Measurements from ENCODE around the gene TMEM115.

Gene TMEM115

DNA sequence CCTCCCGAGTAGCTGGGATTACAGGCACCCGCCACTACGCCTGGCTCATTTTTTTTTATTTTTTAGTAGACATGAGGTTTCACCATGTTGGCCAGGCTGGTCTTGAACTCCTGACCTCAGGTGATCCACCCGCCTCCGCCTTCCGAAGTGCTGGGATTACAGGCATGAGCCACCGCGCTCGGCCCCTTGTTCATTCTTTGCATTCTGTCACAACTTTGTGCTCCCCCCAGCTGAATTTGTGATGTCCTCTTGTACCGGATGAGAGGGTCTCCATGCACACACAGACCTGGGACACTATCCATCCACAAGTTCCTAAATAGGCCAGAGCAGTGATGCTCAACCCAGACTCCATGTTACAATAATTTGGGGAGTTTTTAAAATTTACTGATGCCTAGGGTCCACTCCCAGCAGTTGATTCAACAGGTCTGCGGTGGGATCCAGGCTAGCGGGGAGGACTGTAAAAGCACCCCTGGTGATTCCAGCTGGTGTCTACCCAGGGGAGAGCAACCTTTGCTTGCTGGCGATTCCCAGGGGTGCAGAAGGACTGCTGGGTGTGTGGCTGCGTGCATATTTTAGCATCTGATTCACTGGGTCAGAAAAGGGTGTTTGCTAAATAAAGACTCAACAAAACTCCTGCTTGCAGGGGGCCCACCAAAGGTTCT lies 19.7 kb downstream of the TMEM115 start:
- H3K27ac ChIP-seq, result peak overlapping the region; percentile 100
- TF ChIP-seq, protein P1, sequence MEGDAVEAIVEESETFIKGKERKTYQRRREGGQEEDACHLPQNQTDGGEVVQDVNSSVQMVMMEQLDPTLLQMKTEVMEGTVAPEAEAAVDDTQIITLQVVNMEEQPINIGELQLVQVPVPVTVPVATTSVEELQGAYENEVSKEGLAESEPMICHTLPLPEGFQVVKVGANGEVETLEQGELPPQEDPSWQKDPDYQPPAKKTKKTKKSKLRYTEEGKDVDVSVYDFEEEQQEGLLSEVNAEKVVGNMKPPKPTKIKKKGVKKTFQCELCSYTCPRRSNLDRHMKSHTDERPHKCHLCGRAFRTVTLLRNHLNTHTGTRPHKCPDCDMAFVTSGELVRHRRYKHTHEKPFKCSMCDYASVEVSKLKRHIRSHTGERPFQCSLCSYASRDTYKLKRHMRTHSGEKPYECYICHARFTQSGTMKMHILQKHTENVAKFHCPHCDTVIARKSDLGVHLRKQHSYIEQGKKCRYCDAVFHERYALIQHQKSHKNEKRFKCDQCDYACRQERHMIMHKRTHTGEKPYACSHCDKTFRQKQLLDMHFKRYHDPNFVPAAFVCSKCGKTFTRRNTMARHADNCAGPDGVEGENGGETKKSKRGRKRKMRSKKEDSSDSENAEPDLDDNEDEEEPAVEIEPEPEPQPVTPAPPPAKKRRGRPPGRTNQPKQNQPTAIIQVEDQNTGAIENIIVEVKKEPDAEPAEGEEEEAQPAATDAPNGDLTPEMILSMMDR (IDR thresholded peaks at IDR 0.05), result no peak
- H3K4me3 ChIP-seq (ENCODE audit: low read depth in 1 of 2, low read length in 1 of 2), result peak overlapping the region; percentile 91 to 93
- H3K9me3 ChIP-seq, result no peaks in the 10 kb centered on the region
- H3K27me3 ChIP-seq, result no peaks in the 10 kb centered on the region
- no peaks in the 10 kb centered on the region for H3K36me3 ChIP-seq
- H3K4me1 ChIP-seq (ENCODE audit: control insufficient read depth in 1 of 2, insufficient read depth in 1 of 2, low read depth in 1 of 2, low read length in 1 of 2), result peaks cover 72% of the 10 kb centered on the region in 2 experiments

DNA sequence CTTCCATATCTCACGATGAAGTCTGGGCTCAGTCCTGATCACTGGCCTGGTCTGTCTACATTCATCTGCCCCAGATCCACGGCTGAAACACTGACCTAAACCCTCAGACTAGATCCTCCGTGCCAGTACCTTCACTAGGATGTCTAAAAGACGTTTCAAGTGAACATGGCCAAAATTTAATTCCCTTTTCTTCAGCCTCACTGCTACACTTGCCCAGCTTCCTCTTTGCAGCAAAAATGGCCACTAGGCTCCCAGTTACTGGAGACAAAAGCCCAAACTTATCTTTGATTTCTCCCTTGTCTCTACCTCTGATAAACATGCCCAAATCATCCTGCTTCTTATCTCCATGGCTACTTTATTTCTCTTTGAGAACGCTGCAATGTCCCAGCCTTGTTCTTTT lies 20.4 kb downstream of the TMEM115 start:
- no peaks in the 10 kb centered on the region for H3K27me3 ChIP-seq
- H3K4me3 ChIP-seq (ENCODE audit: low read depth in 1 of 2, low read length in 1 of 2), result peak overlapping the region; percentile 91 to 93
- TF ChIP-seq, protein P1 (IDR thresholded peaks at IDR 0.05), result peak; percentile 14
- H3K4me1 ChIP-seq (ENCODE audit: control insufficient read depth in 1 of 2, insufficient read depth in 1 of 2, low read depth in 1 of 2, low read length in 1 of 2), result peaks cover 71 to 78% of the 10 kb centered on the region in 2 experiments
- no peaks in the 10 kb centered on the region for H3K9me3 ChIP-seq
- peak overlapping the region; percentile 100 for H3K27ac ChIP-seq
- H3K36me3 ChIP-seq, result no peaks in the 10 kb centered on the region

DNA sequence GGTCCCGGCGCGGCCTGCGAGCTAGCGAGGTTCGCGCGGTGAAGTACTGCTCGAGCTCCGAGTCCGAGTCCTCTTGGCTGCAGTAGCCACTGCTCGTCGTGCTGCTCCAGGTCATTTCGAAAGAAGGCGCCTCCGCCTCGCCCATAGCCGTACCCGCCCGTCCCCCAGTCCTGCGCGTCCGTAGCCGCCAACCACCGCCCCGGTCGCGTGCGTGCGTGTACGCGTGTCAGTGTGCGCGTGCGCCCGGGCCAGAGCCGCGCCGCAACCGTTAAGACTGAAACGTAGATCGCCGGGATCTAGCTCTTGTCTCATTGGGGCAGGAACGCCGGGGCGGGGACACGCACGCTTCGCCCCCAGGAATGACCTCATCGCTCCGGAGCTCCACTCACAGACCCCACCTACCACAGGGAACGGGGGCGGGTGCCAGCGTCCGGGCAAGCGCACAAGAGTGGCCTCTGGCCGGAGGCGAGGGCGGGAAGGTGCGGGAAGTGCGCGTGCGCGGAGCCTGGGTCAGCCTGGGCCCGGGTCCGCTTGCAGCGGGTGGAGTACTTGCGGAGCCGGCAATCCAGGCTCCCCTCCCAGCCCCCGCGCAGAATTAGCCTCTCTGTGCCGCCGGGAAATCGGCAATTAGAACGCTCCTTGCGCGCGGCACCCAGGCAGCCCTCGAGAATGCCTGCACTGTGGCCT lies 22.0 kb downstream of the TMEM115 start:
- Histone ChIP-seq H3K27ac (peak overlapping the region; percentile 100), H3K9me3 (no peaks in the 10 kb centered on the region), H3K4me1 (ENCODE audit: control insufficient read depth in 1 of 2, insufficient read depth in 1 of 2, low read depth in 1 of 2, low read length in 1 of 2) (peaks cover 60 to 70% of the 10 kb centered on the region in 2 experiments), H3K27me3 (no peaks in the 10 kb centered on the region), H3K36me3 (no peaks in the 10 kb centered on the region), H3K4me3 (ENCODE audit: low read depth in 1 of 2, low read length in 1 of 2) (peak overlapping the region; percentile 91 to 93)
- TF ChIP-seq, protein P1 (IDR thresholded peaks at IDR 0.05), result peak; percentile 18

DNA sequence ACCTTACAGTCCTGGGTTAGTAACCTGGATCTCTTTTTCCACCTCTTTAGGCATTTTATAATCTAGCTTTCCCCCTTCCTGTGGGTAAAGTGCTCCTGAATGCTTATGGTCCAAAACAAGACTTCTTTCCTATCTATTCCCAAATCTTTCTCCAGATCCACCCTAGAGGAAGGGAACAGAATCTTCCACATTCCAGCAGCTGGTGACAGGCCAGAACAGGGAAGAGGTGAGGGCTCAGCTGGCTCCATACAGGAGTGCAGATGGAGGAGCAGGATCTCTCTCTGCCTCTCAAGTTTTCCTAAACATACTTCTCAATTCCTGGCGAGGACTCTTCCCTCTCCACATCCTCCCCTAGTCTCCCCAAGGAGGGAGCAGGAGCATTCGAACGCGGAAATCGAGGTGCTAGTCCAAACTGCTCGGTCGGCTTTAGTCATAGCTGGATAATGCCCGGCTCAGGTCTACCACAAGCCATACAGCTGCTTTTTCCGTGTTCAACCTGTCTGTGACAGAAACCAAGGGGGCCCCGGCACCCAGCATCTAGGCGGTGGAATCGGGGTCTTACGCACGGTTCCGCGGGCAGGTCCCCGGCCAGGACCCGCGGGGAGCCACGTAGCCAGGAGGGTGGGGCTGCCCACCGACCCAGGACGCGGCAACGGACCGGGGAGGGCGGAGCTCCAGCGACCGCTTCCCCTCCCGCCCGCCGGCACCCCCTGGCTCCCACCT lies 22.7 kb downstream of the TMEM115 start:
- Histone ChIP-seq H3K36me3 (peaks cover 7% of the 10 kb centered on the region), H3K4me3 (ENCODE audit: low read depth in 1 of 2, low read length in 1 of 2) (peak overlapping the region; percentile 91 to 93), H3K27me3 (no peaks in the 10 kb centered on the region), H3K9me3 (no peaks in the 10 kb centered on the region), H3K27ac (peak overlapping the region; percentile 100), H3K4me1 (ENCODE audit: control insufficient read depth in 1 of 2, insufficient read depth in 1 of 2, low read depth in 1 of 2, low read length in 1 of 2) (peaks cover 53 to 63% of the 10 kb centered on the region in 2 experiments)
- TF ChIP-seq, protein P1 (IDR thresholded peaks at IDR 0.05), result no peak

DNA sequence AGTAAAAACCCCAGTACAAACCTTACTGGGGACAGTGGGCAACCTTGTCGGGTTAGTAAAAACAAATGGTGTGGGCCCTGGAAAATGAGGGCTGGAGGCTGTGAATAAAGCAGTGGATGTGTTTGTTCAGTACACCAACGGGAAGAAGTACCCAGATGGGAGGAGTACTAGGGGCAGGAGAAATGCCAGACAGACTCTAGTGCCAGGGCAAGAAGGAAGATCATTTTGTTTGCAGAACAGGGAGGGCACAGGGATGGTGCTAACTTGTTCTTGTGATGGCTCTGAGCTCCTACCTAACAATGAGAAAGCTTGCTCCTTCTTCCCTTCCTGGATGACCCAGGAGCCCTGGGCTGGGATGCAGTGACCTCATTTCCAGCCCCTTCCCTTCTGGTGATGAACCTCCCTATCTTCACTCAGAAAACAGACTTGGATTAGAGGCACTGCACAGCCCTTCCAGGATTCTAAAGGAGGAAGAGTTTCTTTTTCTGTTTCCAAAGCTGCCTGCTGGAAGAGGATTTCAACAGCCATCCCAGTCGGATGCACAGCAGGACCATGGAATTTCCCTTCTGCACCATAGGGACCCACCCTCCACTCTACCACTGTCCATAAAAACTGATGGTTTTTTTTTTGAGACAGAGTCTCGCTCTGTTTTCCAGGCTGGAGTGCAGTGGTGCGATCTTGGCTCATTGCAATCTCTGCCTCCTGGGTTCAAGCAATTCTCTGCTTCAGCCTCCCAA lies 24.8 kb downstream of the TMEM115 start:
- H3K4me1 ChIP-seq (ENCODE audit: control insufficient read depth in 1 of 2, insufficient read depth in 1 of 2, low read depth in 1 of 2, low read length in 1 of 2), result peaks cover 32 to 42% of the 10 kb centered on the region in 2 experiments
- TF ChIP-seq, protein P1 (IDR thresholded peaks at IDR 0.05), result no peak
- H3K36me3 ChIP-seq, result peaks cover 28% of the 10 kb centered on the region
- H3K9me3 ChIP-seq, result no peaks in the 10 kb centered on the region
- no peaks in the 10 kb centered on the region for H3K27me3 ChIP-seq
- H3K27ac ChIP-seq, result peak overlapping the region; percentile 46
- H3K4me3 ChIP-seq (ENCODE audit: low read depth in 1 of 2, low read length in 1 of 2), result no peak overlapping the region

All from neutrophil (primary cell).